ENCODE results near the gene EMB.
"Not testable (repeated sequence)": the region's sequence is repeated elsewhere in the genome, so short reads cannot be mapped to it uniquely, and the experiment has no call there.

The EMB gene

GRCh38 chr5:50392289-50392688 is 48.8 kb downstream of the EMB start:
- not testable (repeated sequence) for H3K27ac ChIP-seq (ENCODE audit: low read depth, low read length); H3K9me3 ChIP-seq (ENCODE audit: control insufficient read depth in 1 of 2, low read length in 2 of 2); H3K36me3 ChIP-seq (ENCODE audit: control insufficient read depth in 1 of 2, insufficient read depth in 2 of 2, low read length in 2 of 2); H3K9ac ChIP-seq (ENCODE audit: low read depth in 1 of 2, low read length in 2 of 2); H3K4me3 ChIP-seq (ENCODE audit: low read depth in 1 of 2, low read length in 2 of 2); H3K4me1 ChIP-seq (ENCODE audit: control insufficient read depth in 1 of 2, insufficient read depth in 2 of 2, low read length in 2 of 2); H3K27me3 ChIP-seq (ENCODE audit: control insufficient read depth in 1 of 2, insufficient read depth in 2 of 2, low read length in 2 of 2)

GRCh38 chr5:50384381-50384780 is 56.7 kb downstream of the EMB start:
- not testable (repeated sequence) for H3K27me3 ChIP-seq (ENCODE audit: control insufficient read depth in 1 of 2, insufficient read depth in 2 of 2, low read length in 2 of 2); H3K9ac ChIP-seq (ENCODE audit: low read depth in 1 of 2, low read length in 2 of 2); H3K36me3 ChIP-seq (ENCODE audit: control insufficient read depth in 1 of 2, insufficient read depth in 2 of 2, low read length in 2 of 2); H3K4me3 ChIP-seq (ENCODE audit: low read depth in 1 of 2, low read length in 2 of 2); H3K27ac ChIP-seq (ENCODE audit: low read depth, low read length); H3K9me3 ChIP-seq (ENCODE audit: control insufficient read depth in 1 of 2, low read length in 2 of 2); H3K4me1 ChIP-seq (ENCODE audit: control insufficient read depth in 1 of 2, insufficient read depth in 2 of 2, low read length in 2 of 2)

GRCh38 chr5:50376696-50377095 is 64.4 kb downstream of the EMB start:
- H3K36me3 ChIP-seq (ENCODE audit: control insufficient read depth in 1 of 2, insufficient read depth in 2 of 2, low read length in 2 of 2); H3K9me3 ChIP-seq (ENCODE audit: control insufficient read depth in 1 of 2, low read length in 2 of 2); H3K27me3 ChIP-seq (ENCODE audit: control insufficient read depth in 1 of 2, insufficient read depth in 2 of 2, low read length in 2 of 2); H3K9ac ChIP-seq (ENCODE audit: low read depth in 1 of 2, low read length in 2 of 2); H3K27ac ChIP-seq (ENCODE audit: low read depth, low read length); H3K4me1 ChIP-seq (ENCODE audit: control insufficient read depth in 1 of 2, insufficient read depth in 2 of 2, low read length in 2 of 2); H3K4me3 ChIP-seq (ENCODE audit: low read depth in 1 of 2, low read length in 2 of 2): not testable (repeated sequence)

- not testable (repeated sequence) for H3K4me1 ChIP-seq (ENCODE audit: control insufficient read depth in 1 of 2, insufficient read depth in 2 of 2, low read length in 2 of 2); H3K27ac ChIP-seq (ENCODE audit: low read depth, low read length)
Measured at GRCh38 chr5:50369287-50370033, 71.6 kb downstream of the EMB start.

GRCh38 chr5:50365426-50366251 is 75.4 kb downstream of the EMB start:
- no peak overlapping the region for H3K4me3 ChIP-seq (ENCODE audit: low read depth in 1 of 2, low read length in 2 of 2)
- H3K36me3 ChIP-seq (ENCODE audit: control insufficient read depth in 1 of 2, insufficient read depth in 2 of 2, low read length in 2 of 2), result no peaks in the 10 kb centered on the region
- no peaks in the 10 kb centered on the region for H3K27me3 ChIP-seq (ENCODE audit: control insufficient read depth in 1 of 2, insufficient read depth in 2 of 2, low read length in 2 of 2)
- H3K9me3 ChIP-seq (ENCODE audit: control insufficient read depth in 1 of 2, low read length in 2 of 2), result no peaks in the 10 kb centered on the region
- H3K9ac ChIP-seq (ENCODE audit: low read depth in 1 of 2, low read length in 2 of 2), result no peak overlapping the region
- no peaks in the 10 kb centered on the region for H3K4me1 ChIP-seq (ENCODE audit: control insufficient read depth in 1 of 2, insufficient read depth in 2 of 2, low read length in 2 of 2)
- H3K27ac ChIP-seq (ENCODE audit: low read depth, low read length), result no peak overlapping the region

More at GRCh38 chr5:50369287-50370033, 71.6 kb downstream of the EMB start:
- H3K27me3 ChIP-seq (ENCODE audit: control insufficient read depth in 1 of 2, insufficient read depth in 2 of 2, low read length in 2 of 2); H3K9ac ChIP-seq (ENCODE audit: low read depth in 1 of 2, low read length in 2 of 2); H3K4me3 ChIP-seq (ENCODE audit: low read depth in 1 of 2, low read length in 2 of 2); H3K36me3 ChIP-seq (ENCODE audit: control insufficient read depth in 1 of 2, insufficient read depth in 2 of 2, low read length in 2 of 2); H3K9me3 ChIP-seq (ENCODE audit: control insufficient read depth in 1 of 2, low read length in 2 of 2): not testable (repeated sequence)

- not testable (repeated sequence) for H3K9ac ChIP-seq (ENCODE audit: low read depth in 1 of 2, low read length in 2 of 2); H3K4me1 ChIP-seq (ENCODE audit: control insufficient read depth in 1 of 2, insufficient read depth in 2 of 2, low read length in 2 of 2); H3K4me3 ChIP-seq (ENCODE audit: low read depth in 1 of 2, low read length in 2 of 2); H3K27ac ChIP-seq (ENCODE audit: low read depth, low read length); H3K27me3 ChIP-seq (ENCODE audit: control insufficient read depth in 1 of 2, insufficient read depth in 2 of 2, low read length in 2 of 2); H3K36me3 ChIP-seq (ENCODE audit: control insufficient read depth in 1 of 2, insufficient read depth in 2 of 2, low read length in 2 of 2); H3K9me3 ChIP-seq (ENCODE audit: control insufficient read depth in 1 of 2, low read length in 2 of 2)
Measured at GRCh38 chr5:50364535-50365309, 76.4 kb downstream of the EMB start.

- Histone ChIP-seq H3K4me1 (ENCODE audit: control insufficient read depth in 1 of 2, insufficient read depth in 2 of 2, low read length in 2 of 2) (no peaks in the 10 kb centered on the region), H3K27me3 (ENCODE audit: control insufficient read depth in 1 of 2, insufficient read depth in 2 of 2, low read length in 2 of 2) (no peaks in the 10 kb centered on the region), H3K9ac (ENCODE audit: low read depth in 1 of 2, low read length in 2 of 2) (no peak overlapping the region), H3K9me3 (ENCODE audit: control insufficient read depth in 1 of 2, low read length in 2 of 2) (no peaks in the 10 kb centered on the region), H3K4me3 (ENCODE audit: low read depth in 1 of 2, low read length in 2 of 2) (no peak overlapping the region), H3K36me3 (ENCODE audit: control insufficient read depth in 1 of 2, insufficient read depth in 2 of 2, low read length in 2 of 2) (no peaks in the 10 kb centered on the region), H3K27ac (ENCODE audit: low read depth, low read length) (no peak overlapping the region)
Measured at GRCh38 chr5:50359187-50359586, 81.9 kb downstream of the EMB start.

- Histone ChIP-seq H3K36me3 (ENCODE audit: control insufficient read depth in 1 of 2, insufficient read depth in 2 of 2, low read length in 2 of 2) (no peaks in the 10 kb centered on the region), H3K27me3 (ENCODE audit: control insufficient read depth in 1 of 2, insufficient read depth in 2 of 2, low read length in 2 of 2) (no peaks in the 10 kb centered on the region), H3K9ac (ENCODE audit: low read depth in 1 of 2, low read length in 2 of 2) (no peak overlapping the region), H3K4me3 (ENCODE audit: low read depth in 1 of 2, low read length in 2 of 2) (no peak overlapping the region), H3K4me1 (ENCODE audit: control insufficient read depth in 1 of 2, insufficient read depth in 2 of 2, low read length in 2 of 2) (no peaks in the 10 kb centered on the region), H3K27ac (ENCODE audit: low read depth, low read length) (no peak overlapping the region), H3K9me3 (ENCODE audit: control insufficient read depth in 1 of 2, low read length in 2 of 2) (no peaks in the 10 kb centered on the region)
Measured at GRCh38 chr5:50352382-50352781, 88.7 kb downstream of the EMB start.
